ENCODE results near the gene SLC12A3.

The SLC12A3 gene

DNA sequence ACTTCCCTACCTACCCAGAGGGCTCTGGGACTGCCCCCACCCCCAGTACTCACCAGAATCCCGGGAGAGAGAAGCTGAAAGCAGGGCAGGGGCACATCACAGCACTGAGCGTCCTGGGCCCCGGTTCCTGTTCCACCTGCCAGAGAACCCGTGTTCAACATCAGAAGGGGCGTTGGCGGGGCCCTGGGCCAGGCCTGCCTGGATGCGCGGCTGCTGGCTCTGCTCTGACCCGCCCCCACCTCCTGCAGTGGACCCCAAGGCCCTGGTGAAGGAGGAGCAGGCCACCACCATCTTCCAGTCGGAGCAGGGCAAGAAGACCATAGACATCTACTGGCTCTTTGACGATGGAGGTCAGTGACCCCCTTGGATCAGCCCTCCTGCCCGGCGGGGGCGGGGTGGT is 27.7 kb downstream of the SLC12A3 start:
- Histone ChIP-seq H3K9ac (no peak overlapping the region), H3K4me1 (ENCODE audit: low read depth, poor library complexity, severe bottlenecking) (peaks cover 15% of the 10 kb centered on the region)
- TF ChIP-seq, protein P1, sequence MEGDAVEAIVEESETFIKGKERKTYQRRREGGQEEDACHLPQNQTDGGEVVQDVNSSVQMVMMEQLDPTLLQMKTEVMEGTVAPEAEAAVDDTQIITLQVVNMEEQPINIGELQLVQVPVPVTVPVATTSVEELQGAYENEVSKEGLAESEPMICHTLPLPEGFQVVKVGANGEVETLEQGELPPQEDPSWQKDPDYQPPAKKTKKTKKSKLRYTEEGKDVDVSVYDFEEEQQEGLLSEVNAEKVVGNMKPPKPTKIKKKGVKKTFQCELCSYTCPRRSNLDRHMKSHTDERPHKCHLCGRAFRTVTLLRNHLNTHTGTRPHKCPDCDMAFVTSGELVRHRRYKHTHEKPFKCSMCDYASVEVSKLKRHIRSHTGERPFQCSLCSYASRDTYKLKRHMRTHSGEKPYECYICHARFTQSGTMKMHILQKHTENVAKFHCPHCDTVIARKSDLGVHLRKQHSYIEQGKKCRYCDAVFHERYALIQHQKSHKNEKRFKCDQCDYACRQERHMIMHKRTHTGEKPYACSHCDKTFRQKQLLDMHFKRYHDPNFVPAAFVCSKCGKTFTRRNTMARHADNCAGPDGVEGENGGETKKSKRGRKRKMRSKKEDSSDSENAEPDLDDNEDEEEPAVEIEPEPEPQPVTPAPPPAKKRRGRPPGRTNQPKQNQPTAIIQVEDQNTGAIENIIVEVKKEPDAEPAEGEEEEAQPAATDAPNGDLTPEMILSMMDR (conservative IDR thresholded peaks at IDR 0.05; ENCODE audit: low read depth, low read length): no peak

DNA sequence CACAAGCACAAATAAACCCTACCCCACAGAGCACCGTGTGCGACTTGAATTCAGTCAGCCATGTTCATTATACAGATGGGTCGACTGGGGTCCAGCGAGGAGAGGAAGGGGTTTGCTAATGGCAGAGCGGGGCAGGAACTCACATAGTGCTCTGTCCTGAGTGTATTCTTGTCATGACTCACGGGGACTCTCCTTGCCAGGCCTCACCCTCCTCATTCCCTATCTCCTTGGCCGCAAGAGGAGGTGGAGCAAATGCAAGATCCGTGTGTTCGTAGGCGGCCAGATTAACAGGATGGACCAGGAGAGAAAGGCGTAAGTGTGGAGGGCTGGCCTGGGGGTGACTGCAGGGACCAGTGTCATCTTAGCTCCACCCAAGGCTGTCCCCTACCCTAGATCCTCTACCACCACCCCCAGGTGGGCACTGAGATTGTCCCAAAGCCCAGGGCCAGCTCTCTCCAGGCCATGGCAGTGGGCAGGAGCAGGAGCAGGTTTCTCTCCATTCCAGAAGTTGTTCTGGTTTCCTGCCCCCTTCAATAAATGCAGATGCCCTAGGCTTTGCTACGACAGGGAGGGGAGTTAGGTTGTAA is 29.4 kb downstream of the SLC12A3 start:
- Histone ChIP-seq H3K27me3 (ENCODE audit: insufficient read depth, low read depth) (no peaks in the 10 kb centered on the region), H3K36me3 (ENCODE audit: insufficient read depth) (no peaks in the 10 kb centered on the region), H3K27ac (no peak overlapping the region), H3K4me1 (ENCODE audit: low read depth, poor library complexity, severe bottlenecking) (peaks cover 16% of the 10 kb centered on the region), H4K20me1 (ENCODE audit: insufficient read depth) (no peaks in the 10 kb centered on the region), H3K79me2 (ENCODE audit: insufficient read depth, low read depth) (no peaks in the 10 kb centered on the region), H3K9ac (no peak overlapping the region), H3K4me3 (IDR thresholded peaks at IDR 0.05; ENCODE audit: insufficient read depth, low read depth, low read length) (no peak overlapping the region), H3K4me2 (no peak overlapping the region), H2AFZ (ENCODE audit: low read depth) (no peak overlapping the region)
- TF ChIP-seq, protein P1 (conservative IDR thresholded peaks at IDR 0.05; ENCODE audit: low read depth, low read length): no peak

More for the DNA sequence above, 27.7 kb downstream of the SLC12A3 start:
- Histone ChIP-seq H3K79me2 (ENCODE audit: insufficient read depth, low read depth) (no peaks in the 10 kb centered on the region), H3K4me3 (IDR thresholded peaks at IDR 0.05; ENCODE audit: insufficient read depth, low read depth, low read length) (no peak overlapping the region), H3K36me3 (ENCODE audit: insufficient read depth) (no peaks in the 10 kb centered on the region), H2AFZ (ENCODE audit: low read depth) (no peak overlapping the region), H3K27me3 (ENCODE audit: insufficient read depth, low read depth) (no peaks in the 10 kb centered on the region), H3K4me2 (no peak overlapping the region), H4K20me1 (ENCODE audit: insufficient read depth) (no peaks in the 10 kb centered on the region), H3K27ac (no peak overlapping the region)

DNA sequence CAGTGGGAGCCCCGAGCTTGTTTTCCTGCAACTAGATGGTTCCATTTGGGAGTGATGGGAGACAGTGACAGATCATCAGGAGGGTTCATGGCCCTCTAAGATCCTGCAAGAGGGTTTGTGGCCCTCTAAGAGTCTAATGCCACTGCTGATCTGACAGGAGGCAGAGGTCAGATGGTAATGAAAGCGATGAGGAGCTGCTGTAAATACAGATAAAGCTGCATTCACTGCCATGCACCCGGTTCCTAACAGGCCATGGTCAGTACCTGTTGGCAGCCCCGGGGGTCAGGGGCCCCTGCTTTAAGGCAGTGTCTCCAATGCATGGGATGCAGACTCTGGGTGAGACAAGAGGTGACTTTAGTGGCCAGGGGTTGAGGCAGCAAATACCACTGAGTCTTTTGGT is 30.8 kb downstream of the SLC12A3 start:
- Histone ChIP-seq H3K4me3 (IDR thresholded peaks at IDR 0.05; ENCODE audit: insufficient read depth, low read depth, low read length) (no peak overlapping the region), H4K20me1 (ENCODE audit: insufficient read depth) (no peaks in the 10 kb centered on the region), H2AFZ (ENCODE audit: low read depth) (no peak overlapping the region), H3K79me2 (ENCODE audit: insufficient read depth, low read depth) (no peaks in the 10 kb centered on the region), H3K4me2 (no peak overlapping the region), H3K36me3 (ENCODE audit: insufficient read depth) (no peaks in the 10 kb centered on the region), H3K9ac (no peak overlapping the region), H3K27ac (no peak overlapping the region), H3K4me1 (ENCODE audit: low read depth, poor library complexity, severe bottlenecking) (peaks cover 16% of the 10 kb centered on the region), H3K27me3 (ENCODE audit: insufficient read depth, low read depth) (no peaks in the 10 kb centered on the region)
- TF ChIP-seq, protein P1 (conservative IDR thresholded peaks at IDR 0.05; ENCODE audit: low read depth, low read length): no peak

DNA sequence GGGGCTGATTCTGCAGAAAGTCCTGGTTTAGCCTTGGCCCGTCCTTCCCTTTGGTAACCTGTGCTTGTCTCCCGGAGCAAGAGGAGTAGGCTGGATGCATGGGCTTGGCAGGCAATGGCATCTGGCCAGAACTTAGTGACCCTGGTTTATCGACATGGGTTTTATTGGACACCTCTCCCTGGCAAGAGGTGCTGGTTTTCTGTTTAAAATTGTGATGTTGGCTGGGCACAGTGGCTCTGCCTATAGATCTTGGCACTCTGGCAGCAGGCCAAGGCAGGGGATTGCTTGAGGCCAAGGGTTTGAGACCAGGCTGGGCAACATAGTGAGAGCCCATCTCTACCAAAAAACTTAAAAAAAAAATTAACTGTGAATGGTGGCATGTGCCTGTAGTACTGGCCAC is 31.2 kb downstream of the SLC12A3 start:
- H3K27ac ChIP-seq: no peak overlapping the region
- TF ChIP-seq, protein P1 (conservative IDR thresholded peaks at IDR 0.05; ENCODE audit: low read depth, low read length): no peak
- H3K4me3 ChIP-seq (IDR thresholded peaks at IDR 0.05; ENCODE audit: insufficient read depth, low read depth, low read length): no peak overlapping the region
- no peaks in the 10 kb centered on the region for H3K79me2 ChIP-seq (ENCODE audit: insufficient read depth, low read depth)
- no peaks in the 10 kb centered on the region for H4K20me1 ChIP-seq (ENCODE audit: insufficient read depth)
- H3K4me2 ChIP-seq: no peak overlapping the region
- H2AFZ ChIP-seq (ENCODE audit: low read depth): no peak overlapping the region
- H3K4me1 ChIP-seq (ENCODE audit: low read depth, poor library complexity, severe bottlenecking): peaks cover 16% of the 10 kb centered on the region
- no peak overlapping the region for H3K9ac ChIP-seq
- no peaks in the 10 kb centered on the region for H3K27me3 ChIP-seq (ENCODE audit: insufficient read depth, low read depth)
- H3K36me3 ChIP-seq (ENCODE audit: insufficient read depth): no peaks in the 10 kb centered on the region
